ENCODE results near the gene SENP7. TPM values are rescaled to one million over a fixed set of nuclear protein-coding genes. Genes with fewer than 3 reads are reported as not detected.

The SENP7 gene
- total RNA-seq, 4 donors from 2014 or later, result 5.3 to 16.8 (median 5.9) TPM

DNA sequence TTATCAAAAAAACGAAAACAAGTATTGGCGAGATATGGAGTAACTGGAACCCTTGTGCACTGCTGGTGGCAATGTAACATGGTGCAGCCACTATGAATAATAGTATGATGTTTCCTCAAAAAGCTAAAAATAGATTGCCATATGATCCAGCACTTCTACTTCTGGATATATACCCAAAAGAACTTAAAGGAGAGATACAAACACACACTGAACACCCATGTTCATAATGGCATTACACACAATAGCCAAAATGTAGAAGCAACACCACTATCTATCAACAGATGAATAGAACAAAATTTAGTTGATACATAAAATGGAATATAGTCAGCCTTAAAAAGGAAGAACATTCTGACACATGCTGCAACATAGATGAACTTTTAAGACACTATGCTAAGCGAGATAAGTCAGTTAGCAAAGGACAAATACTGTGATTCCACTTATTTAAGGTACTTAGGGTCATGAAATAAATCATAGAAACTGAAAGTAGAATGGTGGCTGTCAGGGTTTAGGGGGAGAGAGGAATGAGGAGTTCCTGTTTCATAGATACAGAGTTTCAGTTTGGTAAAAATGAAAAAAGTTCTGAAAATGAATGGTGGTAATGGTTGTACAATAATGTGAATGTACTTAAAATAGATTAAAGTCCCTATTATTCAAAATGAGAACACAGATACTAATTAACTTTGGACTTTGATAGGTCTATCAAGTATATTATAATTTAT lies 133.2 kb downstream of the SENP7 start:
- in situ Hi-C loops (cut with MboI; ENCODE audit: low sequenced_read_pairs in 4 of 4) (loop anchor here in 1 of 4 donors (25.0 kb wide), 1 partner anchor 318 kb away; no protein-coding TSS in a partner anchor), intact Hi-C loops (cut with DNase I; ENCODE audit: low total_unique reads) (loop anchor here (10.0 kb wide), 1 partner anchor 135 kb away; the partner anchor contains the start of gene SENP7)
- DNase-seq, result no peak
- peaks cover 20 to 29% of the 10 kb centered on the region in 2 donors for H3K4me1 ChIP-seq
- no peaks in the 10 kb centered on the region for H3K9me3 ChIP-seq
- no peaks in the 10 kb centered on the region for H3K36me3 ChIP-seq
- H3K27me3 ChIP-seq, result no peaks in the 10 kb centered on the region
- no peak for ATAC-seq
- H3K4me3 ChIP-seq, result no peak overlapping the region
- peak overlapping the region in 3 of 4 donors; percentile 37 to 46 (median 42) for H3K27ac ChIP-seq
- TF ChIP-seq, protein P1, sequence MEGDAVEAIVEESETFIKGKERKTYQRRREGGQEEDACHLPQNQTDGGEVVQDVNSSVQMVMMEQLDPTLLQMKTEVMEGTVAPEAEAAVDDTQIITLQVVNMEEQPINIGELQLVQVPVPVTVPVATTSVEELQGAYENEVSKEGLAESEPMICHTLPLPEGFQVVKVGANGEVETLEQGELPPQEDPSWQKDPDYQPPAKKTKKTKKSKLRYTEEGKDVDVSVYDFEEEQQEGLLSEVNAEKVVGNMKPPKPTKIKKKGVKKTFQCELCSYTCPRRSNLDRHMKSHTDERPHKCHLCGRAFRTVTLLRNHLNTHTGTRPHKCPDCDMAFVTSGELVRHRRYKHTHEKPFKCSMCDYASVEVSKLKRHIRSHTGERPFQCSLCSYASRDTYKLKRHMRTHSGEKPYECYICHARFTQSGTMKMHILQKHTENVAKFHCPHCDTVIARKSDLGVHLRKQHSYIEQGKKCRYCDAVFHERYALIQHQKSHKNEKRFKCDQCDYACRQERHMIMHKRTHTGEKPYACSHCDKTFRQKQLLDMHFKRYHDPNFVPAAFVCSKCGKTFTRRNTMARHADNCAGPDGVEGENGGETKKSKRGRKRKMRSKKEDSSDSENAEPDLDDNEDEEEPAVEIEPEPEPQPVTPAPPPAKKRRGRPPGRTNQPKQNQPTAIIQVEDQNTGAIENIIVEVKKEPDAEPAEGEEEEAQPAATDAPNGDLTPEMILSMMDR (IDR thresholded peaks at IDR 0.05 in 4 of 5, conservative IDR thresholded peaks at IDR 0.05 in 1 of 5), result no peak
- no peak for TF ChIP-seq POLR2A (IDR thresholded peaks at IDR 0.05)

DNA sequence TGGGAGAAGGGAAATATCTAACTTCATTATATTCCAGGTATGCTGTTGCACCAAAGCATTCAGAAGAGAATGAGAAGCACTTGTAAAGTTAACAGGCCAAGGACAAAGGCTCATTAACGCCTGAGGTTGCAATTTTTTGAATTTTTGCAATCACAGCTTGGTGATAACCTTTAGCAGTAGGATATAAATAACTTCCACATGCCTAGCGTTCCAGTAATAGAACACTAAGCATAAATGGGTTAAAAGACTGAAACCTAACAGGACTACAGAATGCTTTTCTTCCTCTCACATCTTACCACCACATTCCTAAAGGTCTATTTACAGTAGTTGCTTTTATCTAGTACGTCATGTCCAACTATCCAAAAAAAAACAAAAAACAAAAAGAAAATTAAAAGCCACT lies 135.2 kb downstream of the SENP7 start:
- in situ Hi-C loops (cut with MboI; ENCODE audit: low sequenced_read_pairs in 4 of 4) (loop anchor here in 1 of 4 donors (25.0 kb wide), 1 partner anchor 315 kb away; no protein-coding TSS in a partner anchor), intact Hi-C loops (cut with DNase I; ENCODE audit: low total_unique reads) (loop anchor here (10.0 kb wide), 1 partner anchor 137 kb away; the partner anchor contains the start of gene SENP7)
- DNase-seq, result no peak
- H3K9me3 ChIP-seq, result no peaks in the 10 kb centered on the region
- peak overlapping the region in 1 of 4 donors; percentile 9 for H3K27ac ChIP-seq
- no peaks in the 10 kb centered on the region for H3K27me3 ChIP-seq
- no peak for TF ChIP-seq POLR2A (IDR thresholded peaks at IDR 0.05)
- TF ChIP-seq, protein P1 (IDR thresholded peaks at IDR 0.05 in 4 of 5, conservative IDR thresholded peaks at IDR 0.05 in 1 of 5), result no peak
- no peak for ATAC-seq
- H3K4me1 ChIP-seq, result peaks cover 20 to 29% of the 10 kb centered on the region in 2 donors
- no peak overlapping the region for H3K4me3 ChIP-seq
- H3K36me3 ChIP-seq, result no peaks in the 10 kb centered on the region

DNA sequence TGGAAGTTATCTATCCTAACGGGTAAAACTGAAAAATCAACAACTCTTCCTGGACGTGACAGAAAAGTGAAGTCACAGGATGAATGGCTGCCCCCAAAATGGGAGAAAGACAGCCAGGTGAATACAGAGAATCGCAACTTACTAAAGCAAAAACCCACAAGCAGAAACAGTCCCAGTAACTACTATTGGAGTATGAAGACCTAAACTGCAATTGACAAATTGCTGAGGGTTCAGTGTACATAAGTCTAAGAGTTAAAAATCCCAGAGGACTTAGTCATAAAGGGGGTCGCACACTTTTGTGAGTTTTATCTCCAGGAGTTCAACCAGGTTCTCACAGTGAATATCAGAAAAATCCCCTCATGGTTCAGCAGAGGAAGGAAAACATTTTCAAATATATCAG lies 135.8 kb downstream of the SENP7 start:
- H3K9me3 ChIP-seq, result no peaks in the 10 kb centered on the region
- ATAC-seq (no peak), DNase-seq (no peak)
- H3K36me3 ChIP-seq, result no peaks in the 10 kb centered on the region
- peaks cover 20 to 27% of the 10 kb centered on the region in 2 donors for H3K4me1 ChIP-seq
- intact Hi-C loops (cut with DNase I; ENCODE audit: low total_unique reads) (loop anchor here (10.0 kb wide), 1 partner anchor 138 kb away; the partner anchor contains the start of gene SENP7), in situ Hi-C loops (cut with MboI; ENCODE audit: low sequenced_read_pairs in 4 of 4) (loop anchor here in 1 of 4 donors (25.0 kb wide), 1 partner anchor 315 kb away; no protein-coding TSS in a partner anchor)
- H3K27me3 ChIP-seq, result no peaks in the 10 kb centered on the region
- H3K4me3 ChIP-seq, result no peak overlapping the region
- TF ChIP-seq, protein P1 (IDR thresholded peaks at IDR 0.05 in 4 of 5, conservative IDR thresholded peaks at IDR 0.05 in 1 of 5), result no peak
- TF ChIP-seq POLR2A (IDR thresholded peaks at IDR 0.05), result no peak
- H3K27ac ChIP-seq, result peak overlapping the region in 1 of 4 donors; percentile 9

- ATAC-seq (no peak), DNase-seq (no peak)
- in situ Hi-C loops (cut with MboI; ENCODE audit: low sequenced_read_pairs in 4 of 4) (loop anchor here in 1 of 4 donors (25.0 kb wide), 1 partner anchor 313 kb away; no protein-coding TSS in a partner anchor), intact Hi-C loops (cut with DNase I; ENCODE audit: low total_unique reads) (loop anchor here (10.0 kb wide), 1 partner anchor 139 kb away; the partner anchor contains the start of gene SENP7)
- H3K27me3 ChIP-seq, result no peaks in the 10 kb centered on the region
- H3K36me3 ChIP-seq, result peaks cover 0 to 8% of the 10 kb centered on the region in 2 donors
- no peak overlapping the region for H3K4me3 ChIP-seq
- peaks cover 11 to 20% of the 10 kb centered on the region in 2 donors for H3K4me1 ChIP-seq
- no peak overlapping the region for H3K27ac ChIP-seq
- TF ChIP-seq, protein P1 (IDR thresholded peaks at IDR 0.05 in 4 of 5, conservative IDR thresholded peaks at IDR 0.05 in 1 of 5), result no peak
- TF ChIP-seq POLR2A (IDR thresholded peaks at IDR 0.05), result no peak
- no peaks in the 10 kb centered on the region for H3K9me3 ChIP-seq
These were observed 137.4 kb downstream of the SENP7 start for GRCh38 chr3:101375586-101375985.

Measured in gastrocnemius medialis (tissue), 4 donors.